GM19193 (cell line): Measurements from ENCODE around the gene MEF2C.

ENCODE experiments used
- POLR2A ChIP-seq: IDR thresholded peaks from 4 replicates; pipeline ENCODE4 v1.6.1; 2011; ENCODE audit not compliant: insufficient read depth, insufficient read length; ENCODE audit errors: extremely low read depth

MEF2C gene

GRCh38 chr5:88826646-88827585 lies 56.1 kb downstream of the MEF2C start:
- TF ChIP-seq POLR2A, result peak; percentile 49

GRCh38 chr5:88825584-88826315 lies 57.2 kb downstream of the MEF2C start:
- no peak for TF ChIP-seq POLR2A

GRCh38 chr5:88824892-88825583 lies 57.9 kb downstream of the MEF2C start:
- no peak for TF ChIP-seq POLR2A

GRCh38 chr5:88824141-88824540 lies 58.8 kb downstream of the MEF2C start:
- TF ChIP-seq POLR2A, result no peak

GRCh38 chr5:88823201-88823600 lies 59.8 kb downstream of the MEF2C start:
- no peak for TF ChIP-seq POLR2A

- no peak for TF ChIP-seq POLR2A
These were observed 61.8 kb downstream of the MEF2C start for GRCh38 chr5:88821161-88821560.

- no peak for TF ChIP-seq POLR2A
These were observed 62.4 kb downstream of the MEF2C start for GRCh38 chr5:88820581-88820980.

GRCh38 chr5:88819301-88819999 lies 63.5 kb downstream of the MEF2C start:
- no peak for TF ChIP-seq POLR2A

GRCh38 chr5:88818296-88818695 lies 64.7 kb downstream of the MEF2C start:
- no peak for TF ChIP-seq POLR2A

- no peak for TF ChIP-seq POLR2A
These were observed 66.8 kb downstream of the MEF2C start for GRCh38 chr5:88816195-88816594.

GRCh38 chr5:88815050-88815789 lies 67.8 kb downstream of the MEF2C start:
- TF ChIP-seq POLR2A, result no peak

GRCh38 chr5:88813805-88814575 lies 69.0 kb downstream of the MEF2C start:
- no peak for TF ChIP-seq POLR2A

- TF ChIP-seq POLR2A, result no peak
These were observed 69.7 kb downstream of the MEF2C start for GRCh38 chr5:88813244-88813643.
